Mammary epithelial cell (primary cell): ENCODE measurements around the gene PUS1.
"Not testable (repeated sequence)": the region's sequence is repeated elsewhere in the genome, so short reads cannot be mapped to it uniquely, and the experiment has no call there.

Experiments used
- EZH2 ChIP-seq: IDR thresholded peaks from 2 replicates; pipeline ENCODE4 v1.6.1; 2012; ENCODE audit warnings: low read length, inconsistent platforms, borderline replicate concordance
- TF ChIP-seq, protein P1 (sequence below), 2 donors: IDR thresholded peaks in 1 of 2; conservative IDR thresholded peaks in 1 of 2; 2 replicates each; pipeline ENCODE4 v1.5.1; 2011 to 2012; ENCODE audit warnings: inconsistent platforms in 2 of 2, low read length in 2 of 2, mild to moderate bottlenecking in 2 of 2, control low read depth in 1 of 2, low read depth in 1 of 2; ENCODE audit not compliant: insufficient read depth in 1 of 2; ENCODE audit errors: extremely low read depth in 1 of 2

DNA sequence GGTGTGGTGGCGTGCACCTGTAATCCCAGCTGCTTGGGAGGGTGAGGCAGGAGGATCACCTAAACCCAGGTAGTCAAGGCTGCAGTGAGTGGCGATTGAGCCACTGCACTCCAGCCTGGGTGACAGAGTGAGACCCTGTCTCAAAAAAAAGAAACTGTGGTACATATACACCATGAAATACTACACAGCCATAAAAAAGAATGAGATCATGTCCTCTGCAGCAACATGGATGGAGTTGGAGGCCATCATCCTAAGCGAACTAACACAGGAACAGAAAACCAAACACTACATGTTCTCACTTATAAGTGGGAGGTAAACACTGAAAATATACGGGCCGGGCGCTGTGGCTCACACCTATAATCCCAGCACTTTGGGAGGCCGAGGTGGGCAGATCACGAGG lies 37.4 kb upstream of the PUS1 start:
- TF ChIP-seq, protein P1, sequence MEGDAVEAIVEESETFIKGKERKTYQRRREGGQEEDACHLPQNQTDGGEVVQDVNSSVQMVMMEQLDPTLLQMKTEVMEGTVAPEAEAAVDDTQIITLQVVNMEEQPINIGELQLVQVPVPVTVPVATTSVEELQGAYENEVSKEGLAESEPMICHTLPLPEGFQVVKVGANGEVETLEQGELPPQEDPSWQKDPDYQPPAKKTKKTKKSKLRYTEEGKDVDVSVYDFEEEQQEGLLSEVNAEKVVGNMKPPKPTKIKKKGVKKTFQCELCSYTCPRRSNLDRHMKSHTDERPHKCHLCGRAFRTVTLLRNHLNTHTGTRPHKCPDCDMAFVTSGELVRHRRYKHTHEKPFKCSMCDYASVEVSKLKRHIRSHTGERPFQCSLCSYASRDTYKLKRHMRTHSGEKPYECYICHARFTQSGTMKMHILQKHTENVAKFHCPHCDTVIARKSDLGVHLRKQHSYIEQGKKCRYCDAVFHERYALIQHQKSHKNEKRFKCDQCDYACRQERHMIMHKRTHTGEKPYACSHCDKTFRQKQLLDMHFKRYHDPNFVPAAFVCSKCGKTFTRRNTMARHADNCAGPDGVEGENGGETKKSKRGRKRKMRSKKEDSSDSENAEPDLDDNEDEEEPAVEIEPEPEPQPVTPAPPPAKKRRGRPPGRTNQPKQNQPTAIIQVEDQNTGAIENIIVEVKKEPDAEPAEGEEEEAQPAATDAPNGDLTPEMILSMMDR (conservative IDR thresholded peaks at IDR 0.05 in 1 of 2, IDR thresholded peaks at IDR 0.05 in 1 of 2; ENCODE audit: extremely low read depth in 1 of 2, insufficient read depth in 1 of 2, low read depth in 1 of 2, low read length in 2 of 2) = not testable (repeated sequence)
- TF ChIP-seq EZH2 = not testable (repeated sequence)
